ENCODE measurements around the gene WWOX. TPM values are rescaled to one million over a fixed set of nuclear protein-coding genes. Genes with fewer than 3 reads are reported as not detected.
A peak's percentile ranks its signal among the peaks of the same experiment; 100 is the strongest.

WWOX gene
- total RNA-seq, 1 experiment from 2014 or later = 15.6 TPM

- Histone ChIP-seq H3T11ph (ENCODE audit: low read length) (no peak overlapping the region), H4K91ac (ENCODE audit: insufficient read length, low read depth, low read length) (no peak overlapping the region), H3K79me1 (ENCODE audit: insufficient read depth, low read depth, low read length, poor library complexity, severe bottlenecking) (no peaks in the 10 kb centered on the region), H3K79me2 (ENCODE audit: insufficient read depth, low read length) (no peaks in the 10 kb centered on the region), H3K18ac (ENCODE audit: insufficient read length, low read depth, low read length) (no peak overlapping the region), H3K9ac (ENCODE audit: extremely low read depth, insufficient read length, low read length) (no peak overlapping the region), H3K27me3 (ENCODE audit: insufficient read depth, low read length) (no peaks in the 10 kb centered on the region), H4K20me1 (ENCODE audit: control insufficient read depth, insufficient read depth, insufficient read length) (no peaks in the 10 kb centered on the region), H3K9me3 (ENCODE audit: control insufficient read depth, low read depth, low read length) (no peaks in the 10 kb centered on the region), H2BK20ac (ENCODE audit: low read depth, low read length, poor library complexity, severe bottlenecking) (no peak overlapping the region), H3K56ac (ENCODE audit: insufficient read length, low read depth, low read length) (no peak overlapping the region), H2AK5ac (ENCODE audit: insufficient read length, low read length) (no peak overlapping the region), H2BK120ac (ENCODE audit: low read depth, low read length, poor library complexity, severe bottlenecking) (no peak overlapping the region), H3K4me2 (ENCODE audit: insufficient read depth, insufficient read length, low read length) (no peak overlapping the region), H3K4me1 (ENCODE audit: insufficient read depth, low read length) (peaks cover 10% of the 10 kb centered on the region; the same call in 1 of the 2 replicates), H2BK12ac (ENCODE audit: insufficient read length, low read depth, low read length) (no peak overlapping the region), H3K23ac (ENCODE audit: insufficient read length, low read depth, low read length) (no peak overlapping the region), H4K8ac (replicated peaks; ENCODE audit: insufficient read length, low read depth, low read length) (no peak overlapping the region), H3K27ac (ENCODE audit: insufficient read length, low read depth, low read length) (no peak overlapping the region), H3K14ac (ENCODE audit: insufficient read depth, low read length) (no peak overlapping the region), H3K4ac (ENCODE audit: low read depth, low read length) (no peak overlapping the region), H3K23me2 (ENCODE audit: insufficient read length, low read depth, low read length, poor library complexity, severe bottlenecking) (no peaks in the 10 kb centered on the region), H2BK15ac (ENCODE audit: low read depth, low read length) (no peak overlapping the region), H2BK5ac (ENCODE audit: insufficient read length, low read length) (no peak overlapping the region), H4K5ac (ENCODE audit: insufficient read length, low read depth, low read length) (no peak overlapping the region), H2AFZ (ENCODE audit: low read length) (no peak overlapping the region)
- DNase-seq = no peak
- H3K27me3 Mint-ChIP-seq (ENCODE audit: low read depth) = no peaks in the 10 kb centered on the region
- peaks cover 45 to 48% of the 10 kb centered on the region in 2 experiments for H3K4me1 Mint-ChIP-seq
- no peaks in the 10 kb centered on the region; a peak in 1 of 7 replicates for H3K36me3 Mint-ChIP-seq (ENCODE audit: insufficient read depth in 1 of 3, low read depth in 3 of 3)
- H3K27ac Mint-ChIP-seq = peak overlapping the region in 1 of 3 experiments; percentile 79; a peak in 2 of 7 replicates
- H3K9me3 Mint-ChIP-seq = no peaks in the 10 kb centered on the region
- WGBS (ENCODE audit: extremely low coverage, insufficient read length, low lambda C conversion rate) = no CpG with 5 or more reads among the region's 2 CpGs
- no peak overlapping the region for H3K4me3 Mint-ChIP-seq
- TF ChIP-seq CTCF (conservative IDR thresholded peaks at IDR 0.05) = no peak
Observed at GRCh38 chr16:78876671-78877070, 777.2 kb downstream of the WWOX start.
